ENCODE results near the gene CHMP4B. TPM values are rescaled to one million over a fixed set of nuclear protein-coding genes. Genes with fewer than 3 reads are reported as not detected.

Gene CHMP4B
- total RNA-seq, 2 donors from 2014 or later, result 62.3 to 84.5 TPM

- no peaks in the 10 kb centered on the region for H3K36me3 Mint-ChIP-seq
- peak overlapping the region in 1 of 2 donors; percentile 8 for H3K27ac Mint-ChIP-seq
- ATAC-seq (no peak), DNase-seq (ENCODE audit: low spot score) (no peak)
- H3K9me3 Mint-ChIP-seq, result no peaks in the 10 kb centered on the region
- H3K4me1 Mint-ChIP-seq (ENCODE audit: low read depth in 2 of 2), result peaks cover 55 to 77% of the 10 kb centered on the region in 2 donors
- no peaks in the 10 kb centered on the region for H3K27me3 Mint-ChIP-seq
- H3K4me3 Mint-ChIP-seq, result no peak overlapping the region
These were observed 18.5 kb downstream of the CHMP4B start for GRCh38 chr20:33829636-33830035.

GRCh38 chr20:33830371-33830770 lies 19.2 kb downstream of the CHMP4B start:
- Mint-ChIP-seq H3K9me3 (no peaks in the 10 kb centered on the region), H3K27ac (no peak overlapping the region), H3K4me3 (no peak overlapping the region), H3K27me3 (no peaks in the 10 kb centered on the region), H3K36me3 (no peaks in the 10 kb centered on the region), H3K4me1 (ENCODE audit: low read depth in 2 of 2) (peaks cover 50 to 73% of the 10 kb centered on the region in 2 donors)
- DNase-seq (ENCODE audit: low spot score) (no peak), ATAC-seq (no peak)

DNA sequence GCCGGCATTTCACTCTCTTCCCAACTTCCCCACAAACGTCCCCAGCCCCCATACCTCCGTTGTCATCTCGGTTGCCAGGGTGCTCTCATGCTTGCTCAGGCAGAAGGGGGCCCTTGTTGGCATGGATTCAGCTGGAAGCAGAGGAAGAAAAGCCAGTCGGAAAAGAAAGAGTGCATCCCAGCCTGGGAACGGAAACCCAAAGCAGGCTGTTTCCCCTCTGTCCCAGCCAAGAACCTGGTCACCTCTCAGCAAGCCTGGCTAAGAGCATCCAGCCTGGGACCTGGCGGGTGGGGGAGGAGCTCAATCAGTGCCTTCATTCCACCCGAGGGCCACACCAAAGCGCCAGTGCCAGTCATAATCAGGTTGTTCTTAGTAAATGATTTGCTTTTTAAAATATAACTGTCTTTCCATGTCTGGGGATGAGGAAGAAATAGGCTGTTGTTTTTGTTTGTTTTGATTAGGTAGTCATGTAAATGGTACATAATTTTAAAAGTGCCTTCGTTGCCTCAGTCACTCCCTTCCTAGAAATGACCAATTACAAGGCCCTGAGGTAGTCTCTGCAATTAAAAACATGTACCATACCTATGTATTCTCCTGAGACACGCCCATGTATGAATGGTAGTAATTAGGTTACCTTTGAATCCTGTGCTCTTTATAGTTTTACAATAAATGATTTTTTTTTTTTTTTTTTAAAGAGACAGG lies 21.1 kb downstream of the CHMP4B start:
- H3K9me3 Mint-ChIP-seq, result no peaks in the 10 kb centered on the region
- peaks cover 48 to 71% of the 10 kb centered on the region in 2 donors for H3K4me1 Mint-ChIP-seq (ENCODE audit: low read depth in 2 of 2)
- H3K4me3 Mint-ChIP-seq, result no peak overlapping the region
- DNase-seq (ENCODE audit: low spot score), result no peak
- no peaks in the 10 kb centered on the region for H3K36me3 Mint-ChIP-seq
- ATAC-seq, result no peak
- H3K27me3 Mint-ChIP-seq, result no peaks in the 10 kb centered on the region
- no peak overlapping the region for H3K27ac Mint-ChIP-seq

- Mint-ChIP-seq H3K4me1 (ENCODE audit: low read depth in 2 of 2) (peaks cover 50 to 73% of the 10 kb centered on the region in 2 donors), H3K4me3 (no peak overlapping the region), H3K9me3 (no peaks in the 10 kb centered on the region), H3K27ac (no peak overlapping the region), H3K36me3 (no peaks in the 10 kb centered on the region), H3K27me3 (no peaks in the 10 kb centered on the region)
- DNase-seq (ENCODE audit: low spot score) (no peak), ATAC-seq (no peak)
These were observed 22.2 kb downstream of the CHMP4B start for GRCh38 chr20:33833333-33833732.

- no peaks in the 10 kb centered on the region for H3K27me3 Mint-ChIP-seq
- H3K4me1 Mint-ChIP-seq (ENCODE audit: low read depth in 2 of 2), result peaks cover 45 to 65% of the 10 kb centered on the region in 2 donors
- no peak overlapping the region for H3K4me3 Mint-ChIP-seq
- ATAC-seq, result no peak
- no peaks in the 10 kb centered on the region for H3K36me3 Mint-ChIP-seq
- H3K27ac Mint-ChIP-seq, result no peak overlapping the region
- H3K9me3 Mint-ChIP-seq, result no peaks in the 10 kb centered on the region
- DNase-seq (ENCODE audit: low spot score), result no peak
These were observed 24.5 kb downstream of the CHMP4B start for GRCh38 chr20:33835615-33836172.

DNA sequence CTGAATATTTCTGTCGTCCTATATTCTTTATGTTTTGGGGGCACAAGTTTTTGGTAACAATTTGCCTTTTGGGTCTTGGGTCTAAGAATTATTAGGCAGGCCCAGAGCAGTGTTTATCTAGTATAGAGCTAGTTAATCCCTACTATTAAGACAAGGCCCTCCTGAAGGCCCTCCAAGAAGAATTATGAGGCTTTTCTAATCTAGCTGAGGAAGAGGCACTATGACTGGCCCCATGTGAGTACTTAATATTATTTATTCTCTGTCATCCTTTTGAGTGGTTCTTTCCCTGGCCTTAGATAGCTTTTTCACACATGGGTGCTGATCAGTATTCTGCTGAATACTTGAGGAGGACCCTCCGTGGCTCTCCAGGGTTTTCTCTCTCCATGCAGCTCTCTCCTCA lies 25.1 kb downstream of the CHMP4B start:
- H3K27ac Mint-ChIP-seq, result peak overlapping the region in 1 of 2 donors; percentile 64

DNA sequence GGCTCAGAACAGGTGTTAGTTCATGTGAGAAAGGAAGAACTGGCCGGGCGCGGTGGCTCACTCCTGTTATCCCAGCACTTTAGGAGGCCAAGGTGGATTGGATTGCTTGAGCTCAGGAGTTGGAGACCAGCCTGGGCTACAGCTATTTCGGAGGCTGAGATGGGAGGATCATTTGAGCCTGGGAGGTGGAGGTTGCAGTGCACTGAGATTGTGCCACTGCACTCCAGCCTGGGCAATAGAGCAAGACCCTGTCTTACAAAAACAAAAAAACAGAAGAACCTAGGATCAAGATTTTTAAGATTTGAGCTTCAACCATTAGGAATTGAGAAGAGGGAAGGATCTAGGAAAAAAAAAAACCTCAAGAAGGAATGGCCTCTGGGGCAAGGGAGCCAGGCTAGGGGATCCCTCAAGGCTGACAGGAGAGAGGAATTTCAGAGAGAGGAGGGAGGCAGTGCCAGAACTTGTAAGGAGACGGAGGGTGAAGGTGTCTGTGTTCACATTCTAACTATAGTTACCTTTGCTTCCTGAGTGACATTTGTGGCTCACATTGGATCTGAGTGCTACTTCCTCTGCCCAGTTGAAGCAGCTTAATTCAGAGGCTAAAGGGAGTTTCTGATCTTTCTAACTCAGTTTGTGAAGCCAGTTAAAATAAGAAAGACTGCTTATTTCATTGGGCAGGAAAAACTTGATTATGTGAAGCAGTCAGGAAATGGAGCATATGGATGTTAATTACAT lies 26.1 kb downstream of the CHMP4B start:
- Mint-ChIP-seq H3K4me1 (ENCODE audit: low read depth in 2 of 2) (peaks cover 58 to 71% of the 10 kb centered on the region in 2 donors), H3K27me3 (no peaks in the 10 kb centered on the region), H3K36me3 (no peaks in the 10 kb centered on the region), H3K4me3 (no peak overlapping the region), H3K27ac (peak overlapping the region in 1 of 2 donors; percentile 64), H3K9me3 (no peaks in the 10 kb centered on the region)
- no peak for ATAC-seq
- DNase-seq (ENCODE audit: low spot score), result no peak

More for the DNA sequence above, 25.1 kb downstream of the CHMP4B start:
- Mint-ChIP-seq H3K36me3 (no peaks in the 10 kb centered on the region), H3K4me1 (ENCODE audit: low read depth in 2 of 2) (peaks cover 51 to 71% of the 10 kb centered on the region in 2 donors), H3K4me3 (no peak overlapping the region), H3K9me3 (no peaks in the 10 kb centered on the region), H3K27me3 (no peaks in the 10 kb centered on the region)
- ATAC-seq (no peak), DNase-seq (ENCODE audit: low spot score) (no peak)

DNA sequence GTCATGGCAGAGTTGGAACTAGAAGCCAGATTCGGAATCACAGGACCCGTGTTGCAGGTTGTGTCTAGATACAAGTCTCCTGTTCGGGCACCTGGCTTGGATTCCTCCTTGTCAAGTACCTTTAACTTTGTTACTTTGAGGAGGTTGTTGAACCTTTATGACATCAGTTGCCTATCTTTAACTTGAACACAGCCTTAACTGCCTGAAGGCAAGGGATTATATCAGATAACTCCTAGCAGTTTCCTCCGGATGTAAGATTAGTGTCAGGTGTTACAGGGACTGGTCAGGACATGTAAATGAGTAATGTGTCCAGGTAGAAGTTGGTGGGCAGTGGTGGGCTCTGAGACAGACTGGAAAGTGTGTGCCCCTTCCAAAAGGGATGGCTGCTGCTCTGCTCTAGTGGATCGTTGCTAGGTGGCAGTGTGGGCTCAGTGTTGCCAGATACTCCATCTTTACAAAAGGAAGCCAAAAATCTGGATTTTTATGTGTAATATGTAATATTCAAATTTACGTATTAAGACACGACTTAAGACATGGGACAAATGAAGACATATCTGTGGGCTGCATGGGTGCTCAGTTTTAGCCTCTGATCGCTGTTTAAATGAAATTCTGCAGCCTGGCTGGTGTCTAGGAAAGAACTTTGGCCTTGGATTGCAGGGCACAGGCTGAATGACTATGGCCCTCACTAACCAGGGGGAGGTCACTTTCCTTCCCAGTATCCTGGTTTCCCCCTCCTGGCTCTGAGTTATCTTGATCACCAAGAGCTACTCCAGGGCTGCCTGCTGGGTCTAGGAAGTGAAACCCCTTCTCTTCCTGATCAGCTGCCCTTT lies 27.1 kb downstream of the CHMP4B start:
- H3K27ac Mint-ChIP-seq, result no peak overlapping the region
- no peaks in the 10 kb centered on the region for H3K36me3 Mint-ChIP-seq
- no peak overlapping the region for H3K4me3 Mint-ChIP-seq

GRCh38 chr20:33839591-33839990 lies 28.4 kb downstream of the CHMP4B start:
- H3K9me3 Mint-ChIP-seq, result no peaks in the 10 kb centered on the region
- ATAC-seq, result no peak

More for the DNA sequence above, 27.1 kb downstream of the CHMP4B start:
- H3K27me3 Mint-ChIP-seq, result no peaks in the 10 kb centered on the region
- peaks cover 63 to 78% of the 10 kb centered on the region in 2 donors for H3K4me1 Mint-ChIP-seq (ENCODE audit: low read depth in 2 of 2)
- ATAC-seq (no peak), DNase-seq (ENCODE audit: low spot score) (no peak)
- H3K9me3 Mint-ChIP-seq, result no peaks in the 10 kb centered on the region

DNA sequence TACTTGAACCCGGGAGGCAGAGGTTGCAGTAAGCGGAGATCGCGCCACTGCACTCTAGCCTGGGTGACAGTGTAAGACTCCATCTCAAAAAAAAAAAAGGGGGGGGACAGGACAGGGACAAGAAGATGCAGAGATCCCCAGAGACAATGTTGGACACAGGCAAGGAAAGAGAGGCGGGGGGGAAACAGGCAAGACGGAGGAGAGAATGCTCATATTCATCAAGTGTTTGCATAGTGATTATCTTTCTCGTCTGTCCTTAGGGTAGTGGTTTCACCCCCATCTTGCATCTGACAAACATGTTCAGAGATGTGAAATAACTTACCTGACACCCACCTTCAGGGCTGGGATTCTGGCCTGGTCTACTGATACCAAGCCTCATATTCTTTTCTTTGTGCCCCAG lies 29.0 kb downstream of the CHMP4B start:
- Mint-ChIP-seq H3K9me3 (no peaks in the 10 kb centered on the region), H3K27ac (no peak overlapping the region), H3K4me1 (ENCODE audit: low read depth in 2 of 2) (peaks cover 69 to 79% of the 10 kb centered on the region in 2 donors), H3K36me3 (no peaks in the 10 kb centered on the region), H3K4me3 (no peak overlapping the region), H3K27me3 (no peaks in the 10 kb centered on the region)
- DNase-seq (ENCODE audit: low spot score) (no peak), ATAC-seq (no peak)

More at GRCh38 chr20:33839591-33839990, 28.4 kb downstream of the CHMP4B start:
- DNase-seq (ENCODE audit: low spot score), result no peak
- Mint-ChIP-seq H3K4me1 (ENCODE audit: low read depth in 2 of 2) (peaks cover 69 to 80% of the 10 kb centered on the region in 2 donors), H3K36me3 (no peaks in the 10 kb centered on the region), H3K4me3 (no peak overlapping the region), H3K27ac (no peak overlapping the region), H3K27me3 (no peaks in the 10 kb centered on the region)

DNA sequence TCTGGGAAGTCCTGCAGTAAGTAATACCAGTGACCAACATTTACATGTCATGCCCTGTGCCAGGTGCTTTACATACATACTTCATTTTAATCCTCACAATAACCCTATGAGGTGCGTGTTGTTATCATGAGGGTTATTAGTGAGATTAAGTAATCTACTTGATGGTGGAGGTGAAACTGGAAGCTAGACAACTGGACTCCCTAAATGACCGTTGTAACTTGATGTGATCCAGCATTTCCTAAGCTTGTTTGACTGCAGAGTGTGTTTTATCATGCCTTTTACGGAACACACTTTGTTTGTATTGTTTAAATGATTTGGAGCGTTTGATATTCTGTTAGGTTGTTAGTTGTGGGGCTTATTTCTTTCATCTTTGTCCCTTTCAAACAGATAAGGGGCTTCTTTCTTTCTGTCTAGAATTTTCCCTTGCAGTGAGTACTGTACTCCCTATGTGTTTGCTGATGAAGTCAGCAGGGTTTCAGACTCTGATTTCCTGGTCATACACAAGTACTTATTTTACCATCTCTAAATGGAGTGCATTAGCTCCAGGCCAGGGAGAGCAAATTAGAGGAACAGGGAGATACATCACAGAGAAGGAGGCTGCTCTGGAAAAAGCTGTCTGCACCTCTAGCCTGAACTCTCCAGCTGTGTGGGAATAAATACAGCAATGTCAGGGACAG lies 29.7 kb downstream of the CHMP4B start:
- no peak overlapping the region for H3K4me3 Mint-ChIP-seq
- no peak for ATAC-seq

DNA sequence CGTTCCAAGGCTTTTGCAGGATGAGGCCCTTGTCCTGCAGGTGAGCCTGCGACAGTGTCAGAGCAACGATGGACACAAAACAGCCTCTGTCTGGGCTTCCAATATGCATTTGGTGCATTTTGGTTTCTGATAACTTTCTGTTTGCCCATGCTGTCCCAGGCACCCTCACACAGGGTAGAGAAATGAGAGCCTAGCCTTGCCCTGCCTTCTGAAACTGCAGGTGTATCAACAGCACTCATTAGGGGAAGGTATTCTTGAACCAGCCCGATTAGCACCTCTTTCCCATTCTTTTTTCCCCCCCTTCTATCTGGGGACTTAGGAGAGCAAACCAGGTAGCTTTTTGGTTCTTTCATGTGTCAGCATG lies 30.3 kb downstream of the CHMP4B start:
- Mint-ChIP-seq H3K9me3 (no peaks in the 10 kb centered on the region), H3K4me3 (no peak overlapping the region), H3K4me1 (ENCODE audit: low read depth in 2 of 2) (peaks cover 72 to 73% of the 10 kb centered on the region in 2 donors), H3K36me3 (no peaks in the 10 kb centered on the region), H3K27me3 (no peaks in the 10 kb centered on the region), H3K27ac (peak overlapping the region in 1 of 2 donors; percentile 1)
- ATAC-seq, result no peak
- no peak for DNase-seq (ENCODE audit: low spot score)

More for the DNA sequence above, 29.7 kb downstream of the CHMP4B start:
- H3K9me3 Mint-ChIP-seq, result no peaks in the 10 kb centered on the region
- DNase-seq (ENCODE audit: low spot score), result no peak
- no peaks in the 10 kb centered on the region for H3K27me3 Mint-ChIP-seq
- H3K4me1 Mint-ChIP-seq (ENCODE audit: low read depth in 2 of 2), result peaks cover 72 to 73% of the 10 kb centered on the region in 2 donors
- no peaks in the 10 kb centered on the region for H3K36me3 Mint-ChIP-seq
- H3K27ac Mint-ChIP-seq, result peak overlapping the region in 1 of 2 donors; percentile 1

DNA sequence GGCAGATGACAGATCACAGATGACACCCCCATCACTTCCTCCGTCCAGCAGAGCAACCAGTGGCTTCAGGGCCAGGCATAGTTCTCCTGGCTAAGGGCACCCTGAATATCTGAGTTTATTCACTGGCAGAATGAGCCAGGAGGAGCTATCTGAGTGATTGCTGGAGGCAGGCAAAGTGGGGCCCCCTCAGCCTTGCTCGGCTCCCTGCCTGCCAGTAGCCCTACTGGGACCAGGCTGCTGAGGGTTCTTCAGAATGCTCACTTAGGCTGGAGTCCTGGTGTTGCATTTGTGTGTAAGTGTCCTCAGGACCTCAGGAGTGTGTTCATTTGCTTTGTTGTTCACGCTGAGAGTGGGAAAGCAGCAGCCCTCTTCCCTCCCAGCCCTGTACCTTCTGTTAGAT lies 31.2 kb downstream of the CHMP4B start:
- Mint-ChIP-seq H3K27ac (no peak overlapping the region), H3K9me3 (no peaks in the 10 kb centered on the region), H3K4me1 (ENCODE audit: low read depth in 2 of 2) (peaks cover 72 to 73% of the 10 kb centered on the region in 2 donors), H3K4me3 (no peak overlapping the region), H3K27me3 (no peaks in the 10 kb centered on the region), H3K36me3 (no peaks in the 10 kb centered on the region)
- ATAC-seq, result no peak
- DNase-seq (ENCODE audit: low spot score), result no peak
